ENCODE measurements around the gene ACTR1A.

Gene ACTR1A

GRCh38 chr10:102545265-102545871 is 42.9 kb upstream of the ACTR1A start:
- no peak for TF ChIP-seq GABPA (IDR thresholded peaks at IDR 0.05; ENCODE audit: low read depth)
- TF ChIP-seq POLR2AphosphoS5 (IDR thresholded peaks at IDR 0.05; ENCODE audit: low read depth) = no peak
- TF ChIP-seq CTCF (IDR thresholded peaks at IDR 0.05; ENCODE audit: insufficient read depth, low read length) = no peak
- no peak for TF ChIP-seq REST (IDR thresholded peaks at IDR 0.05; ENCODE audit: insufficient replicate concordance, low read depth)
- no peak for TF ChIP-seq SPI1 (IDR thresholded peaks at IDR 0.05; ENCODE audit: borderline replicate concordance, low read depth)

GRCh38 chr10:102542800-102543418 is 40.4 kb upstream of the ACTR1A start:
- TF ChIP-seq SPI1 (IDR thresholded peaks at IDR 0.05; ENCODE audit: borderline replicate concordance, low read depth) (no peak), GABPA (IDR thresholded peaks at IDR 0.05; ENCODE audit: low read depth) (no peak), POLR2AphosphoS5 (IDR thresholded peaks at IDR 0.05; ENCODE audit: low read depth) (no peak), REST (IDR thresholded peaks at IDR 0.05; ENCODE audit: insufficient replicate concordance, low read depth) (no peak), CTCF (IDR thresholded peaks at IDR 0.05; ENCODE audit: insufficient read depth, low read length) (no peak)
- H3K27ac ChIP-seq (replicated peaks) = no peak overlapping the region
- no peaks in the 10 kb centered on the region for H3K27me3 ChIP-seq (ENCODE audit: insufficient read depth, poor library complexity, severe bottlenecking)
- DNase-seq (ENCODE audit: low read depth in 1 of 2, low spot score in 1 of 2) = no peak
- no peak overlapping the region for H3K4me3 ChIP-seq (replicated peaks; ENCODE audit: insufficient read depth, low read length)

More at GRCh38 chr10:102545265-102545871, 42.9 kb upstream of the ACTR1A start:
- Histone ChIP-seq H3K27me3 (ENCODE audit: insufficient read depth, poor library complexity, severe bottlenecking) (no peaks in the 10 kb centered on the region), H3K27ac (replicated peaks) (no peak overlapping the region), H3K4me3 (replicated peaks; ENCODE audit: insufficient read depth, low read length) (no peak overlapping the region)
- no peak for DNase-seq (ENCODE audit: low read depth in 1 of 2, low spot score in 1 of 2)

- no peak for DNase-seq (ENCODE audit: low read depth in 1 of 2, low spot score in 1 of 2)
- Histone ChIP-seq H3K4me3 (replicated peaks; ENCODE audit: insufficient read depth, low read length) (no peak overlapping the region), H3K27me3 (ENCODE audit: insufficient read depth, poor library complexity, severe bottlenecking) (no peaks in the 10 kb centered on the region), H3K27ac (replicated peaks) (no peak overlapping the region)
- TF ChIP-seq POLR2AphosphoS5 (IDR thresholded peaks at IDR 0.05; ENCODE audit: low read depth) (no peak), GABPA (IDR thresholded peaks at IDR 0.05; ENCODE audit: low read depth) (no peak), SPI1 (IDR thresholded peaks at IDR 0.05; ENCODE audit: borderline replicate concordance, low read depth) (no peak), REST (IDR thresholded peaks at IDR 0.05; ENCODE audit: insufficient replicate concordance, low read depth) (no peak), CTCF (IDR thresholded peaks at IDR 0.05; ENCODE audit: insufficient read depth, low read length) (no peak)
These were observed 37.5 kb upstream of the ACTR1A start for GRCh38 chr10:102540023-102540422.
